Urinary bladder (tissue), 4 donors: ENCODE data around the gene KCNK3. TPM values are rescaled to one million over a fixed set of nuclear protein-coding genes. Genes with fewer than 3 reads are reported as not detected.

ENCODE experiments used
- DNase-seq: peaks from one replicate; pipeline ENCODE4 v3.0.0-alpha.2; 2015; ENCODE audit errors: extremely low spot score
- H3K27ac ChIP-seq: one replicate; pipeline ENCODE4 v1.5.1; 2013; ENCODE audit warnings: low read depth, mild to moderate bottlenecking, moderate library complexity
- H3K36me3 ChIP-seq: one replicate; pipeline ENCODE4 v1.6.1; 2013; ENCODE audit warnings: mild to moderate bottlenecking, moderate library complexity; ENCODE audit not compliant: insufficient read depth
- H3K4me1 ChIP-seq: one replicate; pipeline ENCODE4 v1.6.1; 2013; ENCODE audit warnings: mild to moderate bottlenecking, moderate library complexity; ENCODE audit not compliant: insufficient read depth
- H3K4me3 ChIP-seq: one replicate; pipeline ENCODE4 v1.5.1; 2013; ENCODE audit warnings: low read depth, low read length
- WGBS: extraction: QIAGEN DNeasy Blood & Tissue Kit; methylation state at CpG from one replicate; pipeline ENCODE4 v1.1.7; 2013; 5-methylcytosine and 5-hydroxymethylcytosine counted together
- polyA plus RNA-seq: library from polyadenylated mRNA; stranded (reverse); fragments of 200-250 nt; gene quantifications from one replicate; pipeline ENCODE4 v1.2.3, GENCODE V29; 2013
- total RNA-seq: library from RNA; depleted of rRNA; stranded (reverse); fragments of >200 nt; gene quantifications from one replicate; pipeline ENCODE4 v1.2.3, GENCODE V29; 2014
- donor health status: healthy with polysubstance abuse.
- donor health status: healthy.

KCNK3 gene
- total and polyA plus RNA-seq, 2 donors: 4.7 to 11.4 TPM

DNA sequence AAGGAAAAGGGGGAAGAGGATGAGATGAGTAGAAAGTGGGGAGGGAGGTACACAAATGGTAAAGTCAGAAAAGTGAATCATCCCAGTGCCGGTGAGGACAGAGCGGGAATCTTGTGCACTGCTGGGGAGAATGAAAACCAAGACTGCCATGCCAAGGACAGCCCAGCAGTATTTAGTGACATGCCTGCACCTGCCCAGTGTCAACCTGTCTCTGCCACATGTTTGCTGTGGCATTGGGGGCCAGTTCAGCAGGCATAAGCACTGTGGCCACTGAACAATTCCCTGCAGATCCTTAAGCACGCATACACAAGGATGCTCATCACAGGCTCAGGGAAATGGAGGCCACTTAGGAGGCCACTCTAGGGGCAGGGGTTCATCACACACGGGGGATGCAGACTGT is 5.2 kb upstream of the KCNK3 start:
- Histone ChIP-seq H3K27ac (no peak overlapping the region), H3K4me3 (no peak overlapping the region), H3K4me1 (no peaks in the 10 kb centered on the region), H3K36me3 (no peaks in the 10 kb centered on the region)
- no peak for DNase-seq
- 65% methylated on average over 4 of the region's 4 CpGs for WGBS

DNA sequence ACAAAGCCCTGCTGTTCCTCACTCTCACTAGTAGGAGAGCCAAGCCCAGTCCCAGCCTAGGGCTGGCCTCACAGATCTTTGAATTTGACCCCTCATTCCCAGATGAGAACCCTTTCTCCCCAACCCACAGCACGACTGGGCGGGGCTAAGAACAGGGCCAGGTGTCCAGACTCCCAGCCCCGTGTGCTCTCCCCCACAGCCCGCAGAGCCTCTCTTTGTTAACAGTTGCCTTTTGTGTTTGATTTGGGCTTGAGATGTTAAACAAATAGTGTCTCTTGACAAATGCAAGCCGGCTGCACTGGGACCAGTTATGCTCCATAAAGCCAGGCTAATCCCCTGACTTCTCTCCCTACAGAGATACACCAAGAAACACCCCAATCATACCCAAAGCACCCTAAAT is 4.7 kb upstream of the KCNK3 start:
- no peak for DNase-seq
- H3K36me3 ChIP-seq: no peaks in the 10 kb centered on the region
- no peaks in the 10 kb centered on the region for H3K4me1 ChIP-seq
- no peak overlapping the region for H3K4me3 ChIP-seq
- no peak overlapping the region for H3K27ac ChIP-seq
- WGBS: 29% methylated on average over 5 of the region's 5 CpGs

- Histone ChIP-seq H3K36me3 (no peaks in the 10 kb centered on the region), H3K4me1 (no peaks in the 10 kb centered on the region), H3K27ac (no peak overlapping the region), H3K4me3 (no peak overlapping the region)
- 50% methylated on average over 3 of the region's 3 CpGs for WGBS
- no peak for DNase-seq
Observed at GRCh38 chr2:26691161-26691560, 1.4 kb upstream of the KCNK3 start.

GRCh38 chr2:26691881-26692278 is 642 bp upstream of the KCNK3 start:
- Histone ChIP-seq H3K4me3 (no peak overlapping the region), H3K36me3 (no peaks in the 10 kb centered on the region), H3K27ac (no peak overlapping the region), H3K4me1 (no peaks in the 10 kb centered on the region)
- DNase-seq: no peak
- WGBS: 16% methylated on average over 6 of the region's 6 CpGs

DNA sequence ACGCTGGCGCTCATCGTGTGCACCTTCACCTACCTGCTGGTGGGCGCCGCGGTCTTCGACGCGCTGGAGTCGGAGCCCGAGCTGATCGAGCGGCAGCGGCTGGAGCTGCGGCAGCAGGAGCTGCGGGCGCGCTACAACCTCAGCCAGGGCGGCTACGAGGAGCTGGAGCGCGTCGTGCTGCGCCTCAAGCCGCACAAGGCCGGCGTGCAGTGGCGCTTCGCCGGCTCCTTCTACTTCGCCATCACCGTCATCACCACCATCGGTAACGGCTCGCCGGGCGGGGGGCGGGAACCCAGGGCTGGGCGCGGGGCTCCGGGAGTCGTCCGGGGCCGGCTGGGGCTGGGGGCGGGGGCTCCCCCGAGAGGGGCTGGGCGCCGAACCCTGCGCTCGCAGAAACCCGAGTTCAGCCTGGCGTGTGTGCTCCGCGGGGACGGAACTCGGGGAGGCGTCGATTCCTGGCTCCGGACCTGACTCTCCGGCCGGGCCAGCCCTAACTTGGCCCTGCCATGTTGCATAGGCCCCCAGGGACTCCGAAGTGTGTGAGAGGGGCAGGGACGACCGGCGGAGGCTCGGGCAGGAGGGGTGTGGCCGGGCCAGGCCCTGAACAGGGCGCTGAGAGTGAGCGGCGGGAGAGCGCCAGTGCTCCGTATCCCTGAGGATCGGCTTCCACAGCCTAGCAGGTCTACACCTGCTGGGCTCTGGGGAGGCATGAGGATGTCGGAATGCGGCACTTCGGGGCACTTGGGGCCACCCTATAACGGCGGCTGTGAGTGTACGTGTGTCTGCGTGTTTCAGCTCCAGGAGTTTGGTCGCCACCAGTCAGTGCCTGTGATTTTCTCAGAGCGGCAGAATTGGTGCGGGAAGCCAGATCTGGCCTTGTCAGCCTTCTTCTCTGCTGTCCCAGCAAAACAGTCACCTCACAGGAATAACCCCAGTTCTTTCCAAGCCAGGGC is 651 bp downstream of the KCNK3 start:
- no peak for DNase-seq
- no peaks in the 10 kb centered on the region for H3K36me3 ChIP-seq
- H3K4me3 ChIP-seq: peak overlapping the region; percentile 47
- no peak overlapping the region for H3K27ac ChIP-seq
- no peaks in the 10 kb centered on the region for H3K4me1 ChIP-seq
- WGBS: 2% methylated on average over 83 of the region's 83 CpGs

DNA sequence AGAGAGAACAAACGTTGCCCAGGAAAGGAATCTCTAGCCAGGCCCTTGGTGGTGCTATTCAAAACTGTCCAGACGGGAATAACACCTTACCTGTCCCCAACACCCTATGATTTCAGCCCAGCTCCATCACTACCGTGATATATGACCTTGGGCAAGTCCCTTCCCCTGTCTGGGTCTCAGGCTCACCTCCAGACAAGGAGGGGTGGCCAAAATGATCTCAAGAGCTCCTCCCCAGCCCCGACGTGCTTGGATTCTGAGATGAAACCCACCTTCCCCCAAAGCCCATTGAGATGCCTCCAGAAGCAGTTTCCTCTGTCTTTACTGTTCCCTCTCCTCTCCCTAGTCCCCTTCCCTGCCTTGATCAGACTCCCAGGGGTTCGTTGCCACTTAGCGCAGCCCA is 1.5 kb downstream of the KCNK3 start:
- no peak for DNase-seq
- no peak overlapping the region for H3K27ac ChIP-seq
- H3K4me3 ChIP-seq: no peak overlapping the region
- WGBS: 57% methylated on average over 7 of the region's 7 CpGs
- no peaks in the 10 kb centered on the region for H3K36me3 ChIP-seq
- H3K4me1 ChIP-seq: no peaks in the 10 kb centered on the region

DNA sequence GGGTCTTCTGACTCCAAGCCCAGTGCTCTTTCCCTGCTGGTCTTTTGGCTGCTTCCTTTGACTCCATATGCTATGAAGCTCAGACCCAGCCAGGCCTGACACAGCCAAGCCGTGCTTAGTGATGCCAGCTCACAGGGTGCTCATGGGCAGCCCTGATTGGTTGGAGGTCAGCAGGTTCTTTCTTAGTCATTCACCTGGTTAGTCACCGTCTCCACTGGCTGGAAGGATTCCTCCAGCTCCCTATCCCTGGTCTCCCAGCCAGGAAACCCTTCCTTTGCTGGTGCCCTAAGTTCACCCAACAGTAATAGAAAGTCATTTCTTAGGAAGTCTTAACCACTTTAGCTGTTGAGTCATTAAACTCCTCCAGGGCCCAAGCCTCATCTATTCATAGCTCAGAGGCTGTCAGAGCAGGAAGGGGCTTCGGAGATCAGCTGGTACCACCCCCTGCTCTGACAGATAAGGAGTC is 3.9 kb downstream of the KCNK3 start:
- Histone ChIP-seq H3K4me3 (no peak overlapping the region), H3K36me3 (no peaks in the 10 kb centered on the region), H3K27ac (no peak overlapping the region), H3K4me1 (no peaks in the 10 kb centered on the region)
- no peak for DNase-seq
- WGBS: 61% methylated on average over 3 of the region's 3 CpGs

- 87% methylated on average over 10 of the region's 10 CpGs for WGBS
- Histone ChIP-seq H3K4me1 (no peaks in the 10 kb centered on the region), H3K4me3 (no peak overlapping the region), H3K36me3 (no peaks in the 10 kb centered on the region), H3K27ac (no peak overlapping the region)
- no peak for DNase-seq
Observed at GRCh38 chr2:26697425-26697824, 4.9 kb downstream of the KCNK3 start.

GRCh38 chr2:26699295-26699694 is 6.8 kb downstream of the KCNK3 start:
- Histone ChIP-seq H3K27ac (no peak overlapping the region), H3K4me1 (no peaks in the 10 kb centered on the region), H3K36me3 (no peaks in the 10 kb centered on the region), H3K4me3 (no peak overlapping the region)
- WGBS: 66% methylated on average over 6 of the region's 6 CpGs
- DNase-seq: no peak

DNA sequence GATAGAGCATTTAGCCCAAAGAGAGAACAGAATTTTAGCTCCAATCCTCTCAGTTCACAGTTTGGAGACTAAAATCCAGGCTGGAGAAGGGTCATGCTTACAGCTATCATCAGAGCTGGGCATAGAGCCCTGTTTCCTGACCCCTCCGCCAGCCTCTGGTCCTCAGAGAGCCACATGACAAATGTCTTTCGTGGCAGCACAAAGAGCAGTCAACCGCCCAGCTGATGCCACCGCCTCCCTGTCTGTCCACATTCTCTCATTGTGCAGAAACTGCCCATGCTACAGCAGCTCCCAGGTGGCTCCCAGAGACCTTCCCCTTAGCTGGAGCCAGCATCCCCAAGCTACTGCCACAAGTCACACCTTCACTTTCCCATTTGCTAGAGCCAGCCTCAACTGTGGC is 7.6 kb downstream of the KCNK3 start:
- no peaks in the 10 kb centered on the region for H3K36me3 ChIP-seq
- 78% methylated on average over 4 of the region's 4 CpGs for WGBS
- H3K27ac ChIP-seq: no peak overlapping the region
- no peak for DNase-seq
- no peaks in the 10 kb centered on the region for H3K4me1 ChIP-seq
- H3K4me3 ChIP-seq: no peak overlapping the region

DNA sequence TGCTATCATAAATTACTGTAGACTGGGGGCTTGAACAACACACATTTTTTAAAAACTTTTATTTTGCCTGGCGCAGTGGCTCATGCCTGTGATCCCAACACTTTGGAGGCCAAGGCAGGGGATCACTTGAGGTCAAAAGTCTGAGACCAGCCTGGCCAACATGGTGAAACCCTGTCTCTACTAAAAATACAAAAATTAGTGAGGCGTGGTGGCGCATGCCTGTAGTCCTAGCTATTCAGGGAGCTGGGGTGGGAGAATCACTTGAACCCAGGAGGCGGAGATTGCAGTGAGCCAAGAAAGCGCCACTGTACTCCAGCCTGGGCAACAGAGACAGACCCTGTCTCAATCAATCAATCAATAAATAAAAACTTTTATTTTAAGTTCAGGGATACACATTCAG is 9.1 kb downstream of the KCNK3 start:
- WGBS: 92% methylated on average over 5 of the region's 5 CpGs
- DNase-seq: no peak
- Histone ChIP-seq H3K4me3 (no peak overlapping the region), H3K36me3 (no peaks in the 10 kb centered on the region), H3K27ac (no peak overlapping the region), H3K4me1 (no peaks in the 10 kb centered on the region)

- no peak for DNase-seq
- Histone ChIP-seq H3K27ac (no peak overlapping the region), H3K4me3 (no peak overlapping the region), H3K36me3 (no peaks in the 10 kb centered on the region), H3K4me1 (no peaks in the 10 kb centered on the region)
- WGBS: 66% methylated on average over 3 of the region's 3 CpGs
Observed at GRCh38 chr2:26702025-26702424, 9.5 kb downstream of the KCNK3 start.

GRCh38 chr2:26704441-26704977 is 12.0 kb downstream of the KCNK3 start:
- H3K27ac ChIP-seq: no peak overlapping the region
- WGBS: 68% methylated on average over 7 of the region's 7 CpGs

GRCh38 chr2:26705126-26705525 is 12.6 kb downstream of the KCNK3 start:
- Histone ChIP-seq H3K36me3 (no peaks in the 10 kb centered on the region), H3K4me1 (no peaks in the 10 kb centered on the region), H3K4me3 (no peak overlapping the region), H3K27ac (no peak overlapping the region)
- no peak for DNase-seq
- WGBS: 88% methylated on average over 5 of the region's 5 CpGs

More at GRCh38 chr2:26704441-26704977, 12.0 kb downstream of the KCNK3 start:
- Histone ChIP-seq H3K4me3 (no peak overlapping the region), H3K36me3 (no peaks in the 10 kb centered on the region), H3K4me1 (no peaks in the 10 kb centered on the region)
- DNase-seq: no peak
